ENCODE data around the gene CARS2.

DNA sequence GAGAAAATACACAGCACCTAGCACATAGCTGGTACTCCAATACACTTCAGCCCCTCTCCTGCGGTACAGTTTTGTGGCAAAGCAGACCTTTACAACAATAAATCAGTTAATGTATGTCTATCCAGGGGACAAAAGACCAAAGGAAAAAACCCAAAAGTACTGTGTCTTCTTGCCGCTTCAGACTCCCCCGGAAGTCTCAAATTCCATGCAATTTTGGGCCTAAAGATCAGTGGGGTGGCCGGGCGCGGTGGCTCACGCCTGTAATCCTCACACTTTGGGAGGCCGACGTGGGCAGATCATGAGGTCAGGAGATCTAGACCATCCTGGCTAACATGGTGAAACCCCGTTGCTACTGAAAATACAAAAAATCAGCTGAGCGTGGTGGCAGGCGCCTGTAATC is 16.2 kb downstream of the CARS2 start:
- TF ChIP-seq, protein P1, sequence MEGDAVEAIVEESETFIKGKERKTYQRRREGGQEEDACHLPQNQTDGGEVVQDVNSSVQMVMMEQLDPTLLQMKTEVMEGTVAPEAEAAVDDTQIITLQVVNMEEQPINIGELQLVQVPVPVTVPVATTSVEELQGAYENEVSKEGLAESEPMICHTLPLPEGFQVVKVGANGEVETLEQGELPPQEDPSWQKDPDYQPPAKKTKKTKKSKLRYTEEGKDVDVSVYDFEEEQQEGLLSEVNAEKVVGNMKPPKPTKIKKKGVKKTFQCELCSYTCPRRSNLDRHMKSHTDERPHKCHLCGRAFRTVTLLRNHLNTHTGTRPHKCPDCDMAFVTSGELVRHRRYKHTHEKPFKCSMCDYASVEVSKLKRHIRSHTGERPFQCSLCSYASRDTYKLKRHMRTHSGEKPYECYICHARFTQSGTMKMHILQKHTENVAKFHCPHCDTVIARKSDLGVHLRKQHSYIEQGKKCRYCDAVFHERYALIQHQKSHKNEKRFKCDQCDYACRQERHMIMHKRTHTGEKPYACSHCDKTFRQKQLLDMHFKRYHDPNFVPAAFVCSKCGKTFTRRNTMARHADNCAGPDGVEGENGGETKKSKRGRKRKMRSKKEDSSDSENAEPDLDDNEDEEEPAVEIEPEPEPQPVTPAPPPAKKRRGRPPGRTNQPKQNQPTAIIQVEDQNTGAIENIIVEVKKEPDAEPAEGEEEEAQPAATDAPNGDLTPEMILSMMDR (IDR thresholded peaks at IDR 0.05): no peak
- TF ChIP-seq POLR2A (IDR thresholded peaks at IDR 0.05): no peak

Measured in testis (tissue), 2 donors.